LNCaP clone FGC (cell line): ENCODE results near the gene GNAS.

Experiments
- DNase-seq: peaks from one replicate; pipeline ENCODE4 v3.0.0-alpha.2; 2011; ENCODE audit warnings: low read depth
- H3K4me3 ChIP-seq: 2 replicates; pipeline ENCODE4 v1.5.1; 2011; ENCODE audit warnings: mild to moderate bottlenecking, low read depth, low read length, control low read depth
- TF ChIP-seq, protein P1 (sequence below): IDR thresholded peaks from 2 replicates; pipeline ENCODE4 v1.5.1; 2012; ENCODE audit warnings: mild to moderate bottlenecking; ENCODE audit not compliant: control insufficient read depth, insufficient read depth; ENCODE audit errors: extremely low read depth

The GNAS gene

DNA sequence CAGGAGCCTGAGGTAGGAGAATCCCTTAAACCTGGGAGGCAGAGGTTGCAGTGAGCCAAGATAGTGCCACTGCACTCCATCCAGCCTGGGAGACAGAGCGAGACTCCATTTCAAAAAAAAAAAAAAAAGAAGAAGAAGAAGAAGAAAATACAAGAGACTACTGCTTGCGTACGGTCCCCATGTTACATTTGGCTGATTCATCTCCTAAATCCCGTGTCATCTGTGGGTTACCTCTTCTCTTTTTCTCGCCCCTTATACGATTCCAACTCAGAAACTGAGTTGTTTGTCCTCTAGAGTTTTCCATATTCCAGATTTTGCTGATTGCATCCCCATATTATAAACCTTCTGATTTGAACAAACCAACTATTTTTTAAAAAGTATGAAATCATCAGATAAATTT lies 66.1 kb downstream of the GNAS start:
- no peak overlapping the region for H3K4me3 ChIP-seq
- no peak for DNase-seq
- TF ChIP-seq, protein P1, sequence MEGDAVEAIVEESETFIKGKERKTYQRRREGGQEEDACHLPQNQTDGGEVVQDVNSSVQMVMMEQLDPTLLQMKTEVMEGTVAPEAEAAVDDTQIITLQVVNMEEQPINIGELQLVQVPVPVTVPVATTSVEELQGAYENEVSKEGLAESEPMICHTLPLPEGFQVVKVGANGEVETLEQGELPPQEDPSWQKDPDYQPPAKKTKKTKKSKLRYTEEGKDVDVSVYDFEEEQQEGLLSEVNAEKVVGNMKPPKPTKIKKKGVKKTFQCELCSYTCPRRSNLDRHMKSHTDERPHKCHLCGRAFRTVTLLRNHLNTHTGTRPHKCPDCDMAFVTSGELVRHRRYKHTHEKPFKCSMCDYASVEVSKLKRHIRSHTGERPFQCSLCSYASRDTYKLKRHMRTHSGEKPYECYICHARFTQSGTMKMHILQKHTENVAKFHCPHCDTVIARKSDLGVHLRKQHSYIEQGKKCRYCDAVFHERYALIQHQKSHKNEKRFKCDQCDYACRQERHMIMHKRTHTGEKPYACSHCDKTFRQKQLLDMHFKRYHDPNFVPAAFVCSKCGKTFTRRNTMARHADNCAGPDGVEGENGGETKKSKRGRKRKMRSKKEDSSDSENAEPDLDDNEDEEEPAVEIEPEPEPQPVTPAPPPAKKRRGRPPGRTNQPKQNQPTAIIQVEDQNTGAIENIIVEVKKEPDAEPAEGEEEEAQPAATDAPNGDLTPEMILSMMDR: no peak

DNA sequence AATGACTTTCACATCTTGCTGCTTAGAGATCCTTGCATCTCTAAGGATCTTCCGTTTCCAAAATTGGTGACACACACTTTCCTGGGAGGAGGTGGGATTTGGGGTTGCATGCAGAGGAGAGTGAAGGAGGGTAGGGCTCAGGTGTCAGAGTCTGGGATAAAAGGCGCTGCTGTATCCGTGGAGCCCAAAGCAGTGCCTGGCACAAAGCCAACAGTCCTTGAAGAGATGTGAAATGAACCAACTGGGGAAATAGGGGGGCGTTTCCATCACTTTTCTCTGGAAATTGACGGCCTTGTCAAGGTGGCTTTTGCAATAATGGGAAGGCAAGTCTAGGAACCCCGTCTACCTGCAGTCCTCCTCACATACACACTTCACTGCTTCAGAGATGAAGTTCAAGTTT lies 69.0 kb downstream of the GNAS start:
- TF ChIP-seq, protein P1: no peak
- no peak overlapping the region for H3K4me3 ChIP-seq
- no peak for DNase-seq

DNA sequence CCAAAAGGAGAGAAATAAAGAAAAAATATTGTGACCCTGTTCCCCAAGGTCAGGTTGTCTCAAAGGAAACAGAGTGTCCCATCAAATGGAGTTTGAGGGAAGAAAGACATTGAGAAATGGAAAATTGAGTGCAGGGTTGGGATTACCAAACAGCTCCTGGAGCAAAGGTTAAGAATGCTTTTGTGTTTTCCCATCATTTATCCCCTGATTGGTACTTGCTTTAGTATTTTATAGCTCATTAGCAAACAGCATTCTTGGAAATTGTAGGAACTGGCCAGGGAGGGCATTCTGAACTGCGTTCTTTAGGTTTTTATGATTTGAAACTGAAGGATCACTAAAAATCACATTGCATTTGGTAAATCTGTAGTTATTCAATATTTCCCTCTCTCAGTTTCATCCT lies 69.5 kb downstream of the GNAS start:
- no peak for DNase-seq
- H3K4me3 ChIP-seq: no peak overlapping the region
- TF ChIP-seq, protein P1: no peak

DNA sequence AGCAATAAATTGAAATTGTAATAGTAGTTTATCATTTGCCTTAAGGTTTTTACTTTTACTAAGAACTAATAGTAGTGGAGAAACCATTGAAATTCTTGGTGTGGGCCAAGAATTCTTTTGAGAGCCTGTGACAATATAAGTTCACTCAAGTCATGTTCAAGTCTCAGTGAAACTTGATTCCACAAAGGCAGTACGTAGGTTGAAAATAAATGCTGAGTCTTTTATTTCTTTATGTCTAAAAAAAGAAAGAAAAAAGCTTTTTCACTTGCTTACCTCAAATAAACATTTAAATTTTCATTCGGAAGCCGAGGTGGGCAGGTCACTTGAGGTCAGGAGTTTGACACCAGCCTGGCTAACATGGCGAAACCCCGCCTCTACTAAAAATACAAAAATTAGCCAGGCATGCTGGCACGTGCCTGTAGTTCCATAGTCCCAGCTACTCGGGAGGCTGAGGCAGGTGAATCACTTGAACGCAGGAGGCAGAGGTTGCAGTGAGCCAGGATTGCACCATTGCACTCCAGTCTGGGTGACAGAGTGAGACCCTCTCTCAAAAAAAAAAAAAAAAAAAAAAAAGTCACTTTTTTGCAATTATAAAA lies 70.7 kb downstream of the GNAS start:
- DNase-seq: no peak

DNA sequence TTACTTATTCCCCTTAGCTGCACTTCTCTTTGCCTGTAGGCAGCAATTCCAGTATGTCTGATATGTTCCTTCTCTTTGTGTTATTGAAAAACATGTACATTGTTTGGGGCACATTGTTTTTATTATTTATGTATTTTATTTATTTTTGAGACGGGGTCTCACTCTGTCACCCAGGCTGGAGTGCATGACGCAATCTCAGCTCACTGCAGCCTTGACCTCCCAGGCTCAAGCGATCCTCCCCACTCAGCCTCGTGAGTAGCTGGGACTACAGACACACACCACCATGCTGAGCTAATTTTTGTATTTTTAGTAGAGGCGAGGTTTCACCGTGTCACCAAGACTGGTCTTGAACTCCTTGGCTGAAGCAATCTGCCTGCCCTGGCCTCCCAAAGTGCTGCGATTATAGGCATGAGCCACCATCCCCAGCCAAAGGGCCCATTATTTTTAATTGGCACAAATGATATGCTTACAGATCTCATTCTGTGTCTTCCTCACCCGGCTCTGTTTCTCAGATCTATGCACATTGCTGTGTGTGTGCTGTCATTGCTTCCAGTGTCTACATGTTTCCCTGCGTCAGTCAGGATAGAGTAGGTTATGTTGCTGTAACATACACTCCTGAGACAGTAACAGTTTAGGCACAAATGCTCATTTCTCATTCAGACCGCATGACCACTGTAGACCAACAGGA lies 74.4 kb downstream of the GNAS start:
- H3K4me3 ChIP-seq: no peak overlapping the region
- TF ChIP-seq, protein P1: no peak
- no peak for DNase-seq

More for the DNA sequence above, 70.7 kb downstream of the GNAS start:
- H3K4me3 ChIP-seq: no peak overlapping the region
- TF ChIP-seq, protein P1: no peak

DNA sequence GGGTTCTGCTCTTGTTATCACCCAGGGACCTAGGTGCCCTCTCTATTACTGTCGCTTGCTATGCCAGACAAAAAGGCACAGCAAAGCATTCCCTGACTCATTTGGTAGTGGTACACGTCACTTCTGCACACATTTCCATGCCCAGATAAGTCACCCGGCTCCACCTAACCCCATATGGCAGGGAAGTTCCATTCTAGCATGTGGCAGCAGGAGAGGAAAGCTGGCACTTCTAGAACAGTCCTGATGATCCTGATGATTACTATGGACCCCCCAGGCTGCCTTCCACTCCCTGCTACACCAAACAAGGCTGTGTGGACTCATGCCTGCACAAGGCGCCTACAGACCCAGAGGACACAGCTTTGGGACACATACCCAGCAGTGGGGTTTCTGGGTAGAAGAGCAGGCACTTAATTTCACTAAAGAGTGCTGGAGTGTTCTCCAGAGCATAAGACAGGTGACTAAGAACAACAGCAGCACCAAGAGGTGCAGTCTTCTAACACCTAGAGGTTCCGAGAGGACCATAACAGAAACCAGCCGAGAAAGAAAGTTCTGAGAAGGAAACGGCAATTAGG lies 75.1 kb downstream of the GNAS start:
- H3K4me3 ChIP-seq: no peak overlapping the region
- DNase-seq: no peak
- TF ChIP-seq, protein P1: no peak
